GM19438 (cell line): ENCODE data around the gene PTPRN.
"Not testable (repeated sequence)": the region's sequence is repeated elsewhere in the genome, so short reads cannot be mapped to it uniquely, and the experiment has no call there.

Experiments used
- ATAC-seq: cut with Tn5 transposase; IDR thresholded peaks from one replicate; pipeline ENCODE4 v1.9.1; 2021; ENCODE audit warnings: low read depth; ENCODE audit not compliant: unreplicated experiment

PTPRN gene

GRCh38 chr2:219309278-219309677 is at the start of gene PTPRN:
TSS of gene PTPRN (minus strand) at chr2:219309401. CDS start at chr2:219309332, 69 bp downstream.
- ATAC-seq = no peak

- ATAC-seq = no peak
Observed at GRCh38 chr2:219358170-219359075, 49.2 kb upstream of the PTPRN start.

GRCh38 chr2:219356834-219357233 is 47.6 kb upstream of the PTPRN start:
- ATAC-seq = no peak

- ATAC-seq = no peak
Observed at GRCh38 chr2:219354582-219354981, 45.4 kb upstream of the PTPRN start.

- ATAC-seq = no peak
Observed at GRCh38 chr2:219353129-219353528, 43.9 kb upstream of the PTPRN start.

GRCh38 chr2:219352448-219353023 is 43.3 kb upstream of the PTPRN start:
- ATAC-seq = no peak

- no peak for ATAC-seq
Observed at GRCh38 chr2:219350710-219351221, 41.6 kb upstream of the PTPRN start.

- ATAC-seq = no peak
Observed at GRCh38 chr2:219350215-219350614, 41.0 kb upstream of the PTPRN start.

GRCh38 chr2:219344751-219345430 is 35.7 kb upstream of the PTPRN start:
- ATAC-seq = no peak

GRCh38 chr2:219335373-219335786 is 26.2 kb upstream of the PTPRN start:
- ATAC-seq = no peak

GRCh38 chr2:219334076-219334475 is 24.9 kb upstream of the PTPRN start:
- no peak for ATAC-seq

GRCh38 chr2:219332542-219332941 is 23.3 kb upstream of the PTPRN start, which contains the start of gene RESP18:
TSS of gene RESP18 (minus strand) at chr2:219332744.
- no peak for ATAC-seq

GRCh38 chr2:219331560-219332213 is 22.5 kb upstream of the PTPRN start:
- no peak for ATAC-seq

GRCh38 chr2:219327719-219328118 is 18.5 kb upstream of the PTPRN start:
- no peak for ATAC-seq

- no peak for ATAC-seq
Observed at GRCh38 chr2:219325657-219326315, 16.6 kb upstream of the PTPRN start.

- ATAC-seq = no peak
Observed at GRCh38 chr2:219325136-219325535, 15.9 kb upstream of the PTPRN start.

- no peak for ATAC-seq
Observed at GRCh38 chr2:219323434-219323833, 14.2 kb upstream of the PTPRN start.

- ATAC-seq = no peak
Observed at GRCh38 chr2:219314804-219315468, 5.7 kb upstream of the PTPRN start.

- ATAC-seq = not testable (repeated sequence)
Observed at GRCh38 chr2:219312683-219313263, 3.6 kb upstream of the PTPRN start.
